ENCODE measurements around the gene ZC3H12A. TPM values are rescaled to one million over a fixed set of nuclear protein-coding genes. Genes with fewer than 3 reads are reported as not detected.

The ZC3H12A gene
- total RNA-seq, 1 experiment from 2014 or later: 6.7 TPM

DNA sequence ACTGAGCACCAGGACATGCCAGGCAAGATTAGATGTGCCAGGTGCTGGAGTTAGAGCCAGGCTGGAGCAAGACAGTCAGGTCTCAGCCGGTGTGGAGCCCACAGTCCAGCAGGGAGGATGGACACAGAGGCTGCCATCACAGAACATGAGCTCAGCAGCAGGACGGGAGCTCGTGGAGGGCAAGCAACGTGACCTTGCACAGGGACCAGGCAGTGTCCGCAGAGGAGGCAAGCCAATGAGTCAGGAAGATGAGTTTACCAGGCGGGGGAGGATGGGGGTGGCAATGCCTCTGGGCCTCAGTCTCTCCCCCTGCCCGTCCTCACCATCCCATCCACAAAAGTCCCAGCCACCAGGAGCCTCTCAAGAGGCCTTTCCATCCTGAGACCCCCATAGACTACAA is 20.7 kb upstream of the ZC3H12A start:
- Histone ChIP-seq H2AK5ac (ENCODE audit: insufficient read length, low read length) (no peak overlapping the region), H3K4me2 (ENCODE audit: insufficient read depth, insufficient read length, low read length) (no peak overlapping the region), H2BK120ac (ENCODE audit: low read depth, low read length, poor library complexity, severe bottlenecking) (no peak overlapping the region), H3K9ac (ENCODE audit: extremely low read depth, insufficient read length, low read length) (no peak overlapping the region), H3K56ac (ENCODE audit: insufficient read length, low read depth, low read length) (no peak overlapping the region), H2BK5ac (ENCODE audit: insufficient read length, low read length) (no peak overlapping the region), H3K79me2 (ENCODE audit: insufficient read depth, low read length) (no peaks in the 10 kb centered on the region), H4K8ac (replicated peaks; ENCODE audit: insufficient read length, low read depth, low read length) (no peak overlapping the region), H2BK12ac (ENCODE audit: insufficient read length, low read depth, low read length) (no peak overlapping the region), H3T11ph (ENCODE audit: low read length) (no peak overlapping the region), H3K23me2 (ENCODE audit: insufficient read length, low read depth, low read length, poor library complexity, severe bottlenecking) (no peaks in the 10 kb centered on the region), H3K23ac (ENCODE audit: insufficient read length, low read depth, low read length) (no peak overlapping the region), H3K79me1 (ENCODE audit: insufficient read depth, low read depth, low read length, poor library complexity, severe bottlenecking) (no peaks in the 10 kb centered on the region), H3K27ac (ENCODE audit: insufficient read length, low read depth, low read length) (no peak overlapping the region), H4K91ac (ENCODE audit: insufficient read length, low read depth, low read length) (no peak overlapping the region), H3K18ac (ENCODE audit: insufficient read length, low read depth, low read length) (no peak overlapping the region), H4K20me1 (ENCODE audit: control insufficient read depth, insufficient read depth, insufficient read length) (no peaks in the 10 kb centered on the region), H3K4ac (ENCODE audit: low read depth, low read length) (no peak overlapping the region), H3K4me1 (ENCODE audit: insufficient read depth, low read length) (peaks cover 8% of the 10 kb centered on the region; the same call in 1 of the 2 replicates), H3K14ac (ENCODE audit: insufficient read depth, low read length) (no peak overlapping the region), H2BK15ac (ENCODE audit: low read depth, low read length) (no peak overlapping the region), H2BK20ac (ENCODE audit: low read depth, low read length, poor library complexity, severe bottlenecking) (no peak overlapping the region), H2AFZ (ENCODE audit: low read length) (no peak overlapping the region), H3K9me3 (ENCODE audit: control insufficient read depth, low read depth, low read length) (no peaks in the 10 kb centered on the region), H4K5ac (ENCODE audit: insufficient read length, low read depth, low read length) (no peak overlapping the region), H3K27me3 (ENCODE audit: insufficient read depth, low read length) (no peaks in the 10 kb centered on the region)
- no peaks in the 10 kb centered on the region for H3K36me3 Mint-ChIP-seq (ENCODE audit: insufficient read depth in 1 of 3, low read depth in 3 of 3)
- H3K4me1 Mint-ChIP-seq: peaks cover 29 to 49% of the 10 kb centered on the region in 2 experiments
- no peaks in the 10 kb centered on the region; a peak in 2 of 5 replicates for H3K9me3 Mint-ChIP-seq
- no peak for DNase-seq
- H3K27ac Mint-ChIP-seq: no peak overlapping the region
- H3K4me3 Mint-ChIP-seq: no peak overlapping the region
- no peaks in the 10 kb centered on the region for H3K27me3 Mint-ChIP-seq (ENCODE audit: low read depth)
- TF ChIP-seq CTCF (conservative IDR thresholded peaks at IDR 0.05): no peak
- no CpG with 5 or more reads among the region's 7 CpGs for WGBS (ENCODE audit: extremely low coverage, insufficient read length, low lambda C conversion rate)

Measured in H9 (cell line).